ENCODE measurements around the gene ARHGEF11.

ARHGEF11 gene

DNA sequence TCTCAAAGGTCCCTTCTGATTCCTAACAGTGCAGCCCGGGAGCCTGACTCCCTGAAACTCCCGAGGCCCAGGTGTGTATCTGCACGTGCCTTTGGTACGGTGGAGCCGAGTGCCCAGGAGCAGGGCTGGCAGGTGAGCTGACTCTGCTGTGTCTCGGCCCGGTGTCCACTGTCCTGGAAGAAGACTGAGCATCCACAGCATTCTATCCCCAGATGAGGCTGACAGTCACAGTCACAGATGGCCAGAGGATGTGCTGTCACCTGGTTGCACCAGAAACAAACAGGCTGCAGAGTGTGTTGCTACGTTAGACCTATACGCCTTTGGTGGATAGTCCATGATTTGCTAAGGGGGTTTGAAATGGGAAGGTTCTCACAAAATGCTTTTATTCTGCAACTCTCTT lies 44.2 kb upstream of the ARHGEF11 start:
- TF ChIP-seq, protein P1, sequence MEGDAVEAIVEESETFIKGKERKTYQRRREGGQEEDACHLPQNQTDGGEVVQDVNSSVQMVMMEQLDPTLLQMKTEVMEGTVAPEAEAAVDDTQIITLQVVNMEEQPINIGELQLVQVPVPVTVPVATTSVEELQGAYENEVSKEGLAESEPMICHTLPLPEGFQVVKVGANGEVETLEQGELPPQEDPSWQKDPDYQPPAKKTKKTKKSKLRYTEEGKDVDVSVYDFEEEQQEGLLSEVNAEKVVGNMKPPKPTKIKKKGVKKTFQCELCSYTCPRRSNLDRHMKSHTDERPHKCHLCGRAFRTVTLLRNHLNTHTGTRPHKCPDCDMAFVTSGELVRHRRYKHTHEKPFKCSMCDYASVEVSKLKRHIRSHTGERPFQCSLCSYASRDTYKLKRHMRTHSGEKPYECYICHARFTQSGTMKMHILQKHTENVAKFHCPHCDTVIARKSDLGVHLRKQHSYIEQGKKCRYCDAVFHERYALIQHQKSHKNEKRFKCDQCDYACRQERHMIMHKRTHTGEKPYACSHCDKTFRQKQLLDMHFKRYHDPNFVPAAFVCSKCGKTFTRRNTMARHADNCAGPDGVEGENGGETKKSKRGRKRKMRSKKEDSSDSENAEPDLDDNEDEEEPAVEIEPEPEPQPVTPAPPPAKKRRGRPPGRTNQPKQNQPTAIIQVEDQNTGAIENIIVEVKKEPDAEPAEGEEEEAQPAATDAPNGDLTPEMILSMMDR (conservative IDR thresholded peaks at IDR 0.05): no peak
- TF ChIP-seq ZFX (IDR thresholded peaks at IDR 0.05): no peak
- H3K27ac ChIP-seq: no peak overlapping the region

DNA sequence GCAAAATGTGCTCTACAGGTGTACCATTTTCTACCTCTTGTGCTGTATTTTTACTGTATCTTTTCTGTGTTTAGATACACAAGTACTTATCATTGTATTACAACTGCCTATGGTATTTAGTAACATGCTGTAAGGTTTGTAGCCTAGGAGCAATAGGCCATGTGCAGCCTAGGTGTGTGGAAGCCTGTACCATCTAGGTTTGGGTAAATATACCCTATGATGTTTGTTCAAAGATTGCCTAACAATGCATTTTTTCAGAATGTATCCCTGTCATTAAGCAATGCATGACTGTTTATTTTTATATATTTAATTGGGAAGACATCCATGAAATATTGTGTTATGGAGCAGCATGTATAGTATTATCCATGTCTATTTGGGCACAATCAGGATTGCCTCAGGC lies 43.1 kb upstream of the ARHGEF11 start:
- H3K27ac ChIP-seq: no peak overlapping the region
- TF ChIP-seq, protein P1 (conservative IDR thresholded peaks at IDR 0.05): no peak
- no peak for TF ChIP-seq ZFX (IDR thresholded peaks at IDR 0.05)

- no peak overlapping the region for H3K27ac ChIP-seq
- TF ChIP-seq ZFX (IDR thresholded peaks at IDR 0.05): no peak
- TF ChIP-seq, protein P1 (conservative IDR thresholded peaks at IDR 0.05): no peak
Measured at GRCh38 chr1:157087030-157087429, 41.5 kb upstream of the ARHGEF11 start.

GRCh38 chr1:157086299-157086698 lies 40.8 kb upstream of the ARHGEF11 start:
- TF ChIP-seq, protein P1 (conservative IDR thresholded peaks at IDR 0.05): no peak
- no peak for TF ChIP-seq ZFX (IDR thresholded peaks at IDR 0.05)
- no peak overlapping the region for H3K27ac ChIP-seq

- TF ChIP-seq, protein P1 (conservative IDR thresholded peaks at IDR 0.05): no peak
- no peak overlapping the region for H3K27ac ChIP-seq
Measured at GRCh38 chr1:157085421-157085820, 39.9 kb upstream of the ARHGEF11 start.

GRCh38 chr1:157084720-157085119 lies 39.2 kb upstream of the ARHGEF11 start:
- TF ChIP-seq, protein P1 (conservative IDR thresholded peaks at IDR 0.05): no peak
- no peak for TF ChIP-seq ZFX (IDR thresholded peaks at IDR 0.05)
- H3K27ac ChIP-seq: no peak overlapping the region

DNA sequence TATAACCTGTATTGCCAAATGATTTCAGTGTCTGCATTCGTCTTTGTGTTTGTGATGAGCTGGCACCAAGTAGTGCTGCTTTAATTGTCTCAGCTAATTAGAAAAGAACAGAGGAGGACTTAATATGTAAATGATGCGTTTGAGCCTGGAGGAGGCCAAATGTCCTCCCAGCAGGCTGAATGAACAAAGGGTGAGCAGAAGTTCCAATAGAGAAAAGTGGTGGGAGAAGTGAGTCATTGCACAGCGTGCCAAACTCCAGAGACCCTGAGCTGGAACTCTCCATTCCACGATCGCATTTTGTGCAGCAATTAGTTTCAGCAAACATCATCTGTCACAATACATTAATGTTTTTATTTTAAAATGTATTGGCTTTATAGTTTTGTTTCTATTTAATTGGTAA lies 36.2 kb upstream of the ARHGEF11 start:
- no peak overlapping the region for H3K27ac ChIP-seq
- TF ChIP-seq, protein P1 (conservative IDR thresholded peaks at IDR 0.05): no peak
- no peak for TF ChIP-seq ZFX (IDR thresholded peaks at IDR 0.05)
